HG03039 (cell line): ENCODE measurements around the gene CSTF2T.

ENCODE experiments used
- ATAC-seq: cut with Tn5 transposase; IDR thresholded peaks from one replicate; pipeline ENCODE4 v1.9.1; 2021; ENCODE audit warnings: mild to moderate bottlenecking, moderate library complexity; ENCODE audit not compliant: unreplicated experiment

Gene CSTF2T

DNA sequence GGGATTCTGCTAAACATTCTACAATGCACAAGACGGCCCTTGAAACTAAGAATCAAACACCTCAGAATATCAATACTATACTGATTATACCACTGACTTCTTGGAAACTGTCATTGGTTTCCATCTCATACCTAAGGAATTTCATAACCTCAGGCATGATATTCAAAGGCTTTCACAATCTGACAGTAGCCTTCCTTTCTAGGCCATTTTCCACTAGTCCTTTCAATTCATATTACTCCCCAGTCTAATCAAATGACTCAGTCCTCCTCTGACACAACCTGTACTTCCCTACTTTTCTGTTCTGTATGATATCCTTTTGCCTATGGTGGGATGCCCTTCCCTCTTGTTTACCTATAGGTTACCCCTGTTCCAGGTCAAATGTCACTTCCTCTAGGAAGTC is 48.3 kb downstream of the CSTF2T start:
- ATAC-seq: no peak

DNA sequence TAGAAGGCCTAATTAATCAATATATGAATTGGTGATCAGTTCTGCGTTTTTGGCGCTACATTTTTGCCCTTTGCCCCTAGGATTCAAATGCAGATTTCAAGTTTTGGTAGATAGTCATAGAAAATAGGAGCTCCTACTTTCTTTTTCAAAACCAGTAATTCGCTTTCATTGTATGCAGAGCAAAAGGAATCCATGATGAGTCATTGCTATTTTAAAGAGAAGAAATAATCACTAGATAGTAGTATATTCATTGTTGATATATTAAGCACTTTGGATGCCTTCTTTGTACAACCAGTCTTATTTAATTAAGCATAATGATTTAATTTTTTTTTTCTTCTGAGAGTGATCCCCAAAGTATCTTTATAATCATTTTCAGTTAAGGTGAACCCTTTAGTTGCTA is 50.3 kb downstream of the CSTF2T start:
- ATAC-seq: no peak
